Measurements from ENCODE around the gene OR7A10.

The OR7A10 gene

DNA sequence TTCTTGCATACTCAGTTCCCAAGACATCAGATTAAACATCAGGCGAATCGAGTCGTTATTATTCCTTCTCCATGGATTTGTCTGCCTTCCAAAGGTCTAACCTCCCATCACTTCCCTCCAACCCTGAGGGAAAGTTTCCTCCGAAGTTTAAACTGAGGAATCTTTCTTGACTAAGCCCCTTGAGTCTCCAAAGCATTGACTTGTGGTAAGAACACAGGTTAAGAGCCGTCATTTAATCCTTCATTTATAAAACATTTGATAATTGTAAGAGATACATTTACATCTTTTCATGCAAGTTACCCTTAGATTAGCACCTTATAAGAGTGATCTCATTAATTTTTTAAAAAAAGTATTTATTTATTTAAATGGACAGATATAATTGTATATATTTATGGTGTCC, at the start of gene OR7A10:
Gene OR7A10, minus strand, starts transcription at position 101 of the 400 bp plus-strand sequence. CDS start 7,045 bp downstream, outside the sequence.
- no peak for DNase-seq

DNA sequence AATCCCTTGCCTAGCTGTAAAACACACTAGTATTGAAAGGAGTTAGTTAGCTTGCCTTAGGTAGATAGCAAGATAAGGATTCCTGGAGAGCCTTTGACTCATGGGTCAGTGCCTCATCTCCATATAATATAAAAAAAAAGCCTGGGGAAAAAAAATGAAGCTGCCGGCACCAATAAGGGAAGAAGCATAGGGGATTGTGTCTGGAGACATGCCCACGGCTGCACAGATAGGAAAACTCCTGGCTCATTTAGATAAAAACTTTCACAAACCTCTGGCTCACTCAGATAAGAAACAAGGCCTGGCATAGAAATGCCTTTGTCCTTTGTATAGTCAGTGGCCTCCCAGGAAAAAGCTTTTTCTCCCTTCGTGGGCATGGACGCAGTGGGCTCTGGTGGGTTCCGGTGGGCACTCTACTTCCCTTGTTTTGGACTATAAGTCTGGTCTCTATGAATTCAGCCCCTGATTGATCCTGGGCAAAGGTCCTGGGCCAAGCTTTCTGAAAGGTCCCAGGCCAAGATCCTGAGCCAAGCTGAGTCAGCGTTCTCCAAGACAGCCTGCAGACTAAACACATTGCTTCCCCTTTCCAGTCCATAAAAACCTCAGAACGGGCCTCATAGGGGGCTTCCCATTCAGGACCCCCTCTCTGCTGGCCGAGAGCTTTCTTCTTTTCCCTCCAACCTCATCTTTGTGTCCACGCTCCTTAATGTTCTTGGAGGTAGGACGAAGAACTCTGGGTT, 42.1 kb upstream of the OR7A10 start:
- no peak for DNase-seq

DNA sequence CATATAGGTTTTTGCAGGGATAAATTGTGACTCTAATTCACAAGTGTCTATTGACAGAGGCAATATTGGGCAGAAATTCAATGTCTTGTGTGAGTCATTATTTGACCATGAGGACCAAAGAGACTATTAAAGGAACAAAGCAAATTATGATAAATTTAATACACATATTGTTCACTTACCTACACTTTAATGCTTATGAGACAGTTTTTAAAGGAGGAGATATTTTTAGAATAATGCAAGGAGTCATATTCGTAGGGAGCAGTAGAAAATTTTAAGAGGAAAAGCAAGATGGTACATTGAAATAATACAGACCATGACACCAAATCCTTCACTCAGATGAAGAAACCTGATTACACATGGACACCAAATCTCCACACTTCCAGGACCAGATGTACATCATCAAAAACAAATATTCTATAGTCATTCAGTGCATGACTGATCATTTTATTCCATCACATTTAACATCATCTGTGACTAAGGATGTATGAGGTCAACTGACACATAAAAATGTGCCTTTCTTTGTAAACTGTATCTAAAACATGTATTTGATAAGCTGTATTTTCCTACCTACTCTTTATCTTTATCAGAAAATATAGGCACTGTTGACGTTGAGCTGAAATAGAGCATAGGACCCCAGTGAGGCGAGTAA, 41.4 kb upstream of the OR7A10 start:
- no peak for DNase-seq

DNA sequence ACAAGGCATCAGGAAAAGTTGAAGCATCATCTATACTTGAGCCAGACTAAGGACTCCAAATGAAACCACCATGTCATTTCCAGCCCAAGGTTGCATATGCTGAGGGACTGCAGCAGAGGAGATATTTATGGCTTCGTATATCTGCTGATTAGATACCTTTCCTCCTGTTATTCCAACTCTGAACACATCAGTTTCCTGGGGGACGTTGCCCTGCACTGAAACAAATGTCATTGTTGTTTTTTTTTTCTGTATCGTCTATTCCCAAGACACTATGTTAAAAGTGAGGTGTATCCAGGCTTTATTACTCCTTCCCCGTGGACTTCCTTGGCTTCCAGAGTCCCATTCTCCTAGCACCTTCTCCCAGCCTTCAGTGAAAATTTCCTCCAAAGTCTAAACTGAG, 37.3 kb upstream of the OR7A10 start, which contains the start of gene OR7A17:
Gene OR7A17, minus strand, starts transcription at position 101 of the 400 bp plus-strand sequence. CDS start 4,777 bp downstream, outside the sequence.
- DNase-seq = no peak

DNA sequence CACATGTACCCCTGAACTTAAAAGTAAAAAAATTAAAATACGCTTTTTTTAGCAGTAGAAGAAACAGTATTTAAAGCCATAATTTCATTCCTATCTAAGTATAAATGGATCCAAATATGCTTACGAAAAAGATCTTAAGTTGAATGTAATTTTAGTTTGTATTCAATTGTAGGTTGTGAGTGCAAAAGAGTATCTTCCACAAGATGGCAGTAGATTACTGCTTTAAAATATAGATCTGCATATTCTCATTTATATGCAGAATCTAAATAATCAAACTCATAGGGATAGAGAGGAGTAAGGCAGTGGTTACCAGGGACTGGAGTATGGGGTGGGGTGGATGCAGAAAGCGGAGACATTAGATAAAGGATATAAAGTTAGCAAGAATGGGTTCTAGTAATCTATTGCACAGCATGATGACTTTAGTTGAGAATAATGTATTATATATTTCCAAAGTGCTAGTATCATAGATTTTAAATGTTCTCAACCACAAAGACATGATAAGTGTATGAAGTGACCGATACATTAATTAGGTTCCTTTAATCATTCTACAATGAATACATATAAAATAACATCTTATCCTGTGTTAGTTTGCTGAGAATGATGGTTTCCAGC, 23.0 kb upstream of the OR7A10 start:
- no peak for DNase-seq

DNA sequence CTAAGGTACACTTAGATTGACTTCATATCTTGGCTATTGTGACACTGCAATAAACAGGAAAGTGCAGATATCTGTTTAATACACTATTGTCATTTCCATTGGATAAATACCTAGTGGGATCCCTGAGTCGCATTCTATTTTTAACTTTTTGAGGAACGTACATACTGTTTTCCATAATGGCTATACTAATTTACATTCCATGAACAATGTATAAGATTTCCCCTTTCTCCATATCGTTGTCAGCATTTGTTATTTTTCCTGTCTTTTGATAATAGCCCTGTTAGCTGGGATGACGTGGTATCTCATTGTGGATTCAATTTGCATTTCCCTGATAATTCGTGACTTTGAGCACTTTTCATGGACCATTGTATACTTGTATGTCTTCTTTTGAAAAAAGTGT, 19.8 kb upstream of the OR7A10 start:
- no peak for DNase-seq

DNA sequence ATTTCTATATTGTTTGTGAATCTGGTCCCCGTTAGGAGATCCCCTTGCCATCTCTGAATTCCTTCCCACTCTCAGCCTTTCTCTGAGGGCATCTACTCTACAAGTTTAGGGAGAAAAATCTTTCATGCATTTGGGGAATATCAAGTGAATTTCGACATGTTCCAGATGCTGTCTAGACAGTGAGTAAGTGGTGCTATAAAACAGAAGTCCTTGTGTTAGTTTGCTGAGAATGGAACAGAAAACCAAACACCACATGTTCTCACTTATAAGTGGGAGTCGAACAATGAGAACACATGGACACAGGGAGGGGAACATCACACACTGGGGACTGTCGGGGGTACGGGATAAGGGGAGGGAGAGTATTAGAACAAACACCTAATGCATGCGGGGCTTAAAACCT, 5.1 kb downstream of the OR7A10 start:
- DNase-seq = no peak

DNA sequence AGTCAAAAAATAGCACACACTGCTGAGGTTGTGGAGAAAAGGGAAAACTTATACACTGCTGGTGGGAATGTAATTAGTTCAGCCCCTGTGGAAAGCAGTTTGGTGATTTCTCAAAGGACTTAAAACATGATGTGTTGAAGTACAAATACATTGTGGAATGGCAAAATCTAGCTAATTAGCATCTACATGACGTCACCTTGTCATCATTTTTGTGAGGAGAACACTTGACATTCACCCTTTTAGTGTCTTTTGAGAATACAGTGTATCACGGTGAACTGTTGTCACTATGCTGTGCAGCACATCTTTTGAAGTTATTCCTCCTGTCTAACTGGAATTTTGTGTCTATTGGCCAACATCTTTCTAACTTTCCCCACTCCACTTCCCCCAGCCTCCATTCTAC, 5.6 kb downstream of the OR7A10 start:
- DNase-seq = no peak

DNA sequence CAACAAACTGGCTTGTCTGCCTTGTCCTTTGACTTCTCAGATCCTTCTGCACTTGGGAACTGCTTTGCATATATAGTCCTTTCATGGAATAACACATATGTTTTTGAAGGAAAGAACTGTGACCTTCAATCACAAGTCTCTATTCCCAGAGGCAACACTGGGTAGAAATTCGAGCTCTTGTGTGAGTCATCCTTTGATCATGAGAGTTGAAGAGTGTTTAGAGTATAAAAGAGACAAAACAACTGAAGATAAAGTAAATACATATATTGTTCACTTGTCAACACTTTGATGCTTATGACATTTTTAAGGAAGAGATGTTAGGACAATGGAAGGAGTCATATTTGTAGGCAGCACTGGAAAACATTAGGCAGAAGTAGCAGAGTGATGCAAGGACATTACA, 8.5 kb downstream of the OR7A10 start:
- no peak for DNase-seq

DNA sequence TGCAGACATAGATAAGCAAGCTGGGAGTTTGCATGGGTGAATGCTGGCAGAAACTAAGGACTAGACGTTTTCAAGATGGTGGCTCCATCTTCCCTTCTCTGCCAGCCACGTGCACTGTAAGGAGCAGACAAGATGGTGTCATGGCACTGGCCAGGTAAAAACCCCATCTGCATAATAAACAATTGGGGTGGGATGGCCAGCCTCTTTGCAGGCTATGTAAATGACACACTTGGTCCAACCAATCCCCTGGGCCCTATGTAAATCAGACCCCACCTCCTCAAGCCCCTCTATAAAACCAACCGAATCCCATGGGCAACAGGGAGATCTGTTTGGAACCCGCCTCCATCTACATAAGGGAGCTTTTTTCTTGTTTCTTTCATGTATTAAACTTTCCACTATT, 11.3 kb downstream of the OR7A10 start:
- DNase-seq = no peak

DNA sequence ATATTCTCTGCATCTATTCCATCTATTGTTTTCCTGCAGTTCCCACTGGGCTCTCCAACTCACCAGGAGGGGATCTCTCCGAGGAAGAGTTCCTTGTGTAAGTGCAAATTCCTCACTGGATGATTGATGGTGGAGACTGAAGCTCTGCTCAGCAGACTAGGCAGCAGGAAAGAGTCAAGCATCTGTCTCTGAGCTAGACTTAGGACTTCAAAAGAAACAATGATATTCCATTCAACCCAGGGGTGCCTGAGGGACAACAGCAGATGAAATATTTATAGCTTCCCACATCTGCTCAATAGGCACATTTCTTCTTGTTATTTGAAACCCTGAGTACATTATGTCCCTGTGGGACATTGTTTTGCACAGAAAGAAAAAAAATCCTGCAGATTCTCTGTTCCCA, 13.7 kb downstream of the OR7A10 start, which contains the start of the genes OR7A5 and OR7C1:
Gene OR7A5, minus strand, starts transcription at position 175 of the 400 bp plus-strand sequence. CDS start 6,944 bp downstream, outside the sequence.
Gene OR7C1, minus strand, starts transcription at position 175 of the 400 bp plus-strand sequence. CDS start 35,049 bp downstream, outside the sequence.
- no peak for DNase-seq

DNA sequence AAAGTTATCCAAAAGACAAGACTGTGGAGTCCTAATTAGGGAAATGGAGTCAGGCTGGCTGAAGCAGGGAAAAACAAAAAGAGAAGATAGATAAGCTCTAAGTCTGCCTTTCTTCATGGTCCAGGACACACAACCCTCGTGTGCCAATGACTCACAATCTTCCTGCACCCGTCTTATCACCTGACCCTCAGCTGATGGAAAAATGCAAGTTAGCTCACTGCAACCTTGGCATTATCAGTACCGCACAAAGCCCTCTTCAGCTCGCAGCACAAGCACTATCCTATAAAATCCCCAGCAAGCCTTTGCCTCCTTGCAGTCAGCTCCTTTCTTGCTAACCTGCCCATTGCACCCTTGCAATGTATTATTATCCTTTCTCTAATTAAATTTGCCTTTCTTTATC, 18.0 kb downstream of the OR7A10 start:
- no peak for DNase-seq

DNA sequence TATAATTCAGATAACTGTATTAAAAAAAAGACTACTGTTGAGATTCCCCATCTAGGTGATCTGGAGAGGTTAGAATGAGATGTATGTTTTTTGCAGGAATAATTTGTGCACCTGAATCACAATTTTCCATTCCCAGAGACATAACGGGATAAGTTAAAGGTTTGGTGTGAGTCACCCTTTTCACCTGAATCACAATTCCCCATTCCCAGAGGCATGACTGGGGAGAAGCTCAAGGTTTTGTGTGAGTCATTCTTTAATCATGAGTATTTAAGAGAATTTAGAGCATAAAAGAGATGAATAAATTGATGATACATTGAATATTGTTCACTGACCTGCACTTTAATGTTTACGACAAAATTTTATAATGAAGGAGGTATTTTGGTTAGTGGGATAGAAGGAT, 22.7 kb downstream of the OR7A10 start:
- DNase-seq = no peak

DNA sequence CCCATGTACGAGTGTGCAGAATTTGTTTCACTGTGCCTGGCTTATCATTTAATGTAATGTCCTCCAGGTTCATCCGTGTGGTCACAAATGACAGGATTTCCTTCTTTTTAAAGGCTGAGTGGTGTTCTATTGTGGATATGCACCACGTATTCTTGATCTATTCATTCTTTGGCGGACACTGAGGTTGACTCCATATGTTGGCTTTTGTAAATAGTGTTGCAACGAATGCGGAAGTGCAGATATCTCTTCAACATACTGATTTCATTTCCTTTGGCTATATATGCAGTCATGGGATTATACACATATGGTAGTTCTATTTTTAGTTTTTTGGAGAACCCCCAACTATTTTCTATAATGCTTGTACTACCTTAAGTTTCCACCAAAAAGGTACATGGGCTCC, 26.8 kb downstream of the OR7A10 start:
- DNase-seq = no peak

DNA sequence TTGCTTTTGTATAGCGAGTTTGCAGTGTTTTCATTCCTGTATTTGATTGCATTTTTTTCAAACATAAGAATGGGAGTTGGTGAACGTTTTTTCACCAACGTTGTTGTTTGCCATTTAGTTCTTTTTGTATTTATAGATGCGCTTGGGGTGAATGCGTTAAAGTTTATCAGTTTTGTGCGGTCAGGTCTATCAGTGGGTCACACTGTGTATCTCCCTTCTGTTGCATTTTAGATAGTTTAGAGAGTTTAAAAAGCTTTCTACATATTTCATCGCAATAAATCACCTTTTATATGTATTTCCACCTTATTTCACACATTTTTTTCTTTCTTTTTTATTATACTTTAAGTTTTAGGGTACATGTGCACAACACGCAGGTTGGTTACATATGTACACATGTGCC, 30.1 kb downstream of the OR7A10 start:
- DNase-seq = no peak

DNA sequence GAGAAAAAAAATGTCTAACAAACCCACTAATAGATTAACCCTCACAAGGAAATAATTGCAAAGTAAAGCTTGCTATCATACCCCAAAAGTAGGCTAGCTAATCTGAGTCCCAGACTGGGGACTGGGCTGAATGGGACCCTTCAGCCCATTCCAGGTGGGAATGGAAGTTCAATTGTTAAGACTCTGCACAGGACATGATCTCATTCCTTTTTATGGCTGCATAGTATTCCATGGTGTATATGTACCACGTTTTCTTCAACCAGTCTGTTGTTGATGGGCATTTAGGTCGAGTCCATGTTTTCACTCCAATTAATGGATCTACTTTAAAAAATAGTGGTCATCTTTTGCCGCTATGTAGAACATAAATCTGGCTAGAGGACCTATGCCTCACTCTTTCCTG, 31.7 kb downstream of the OR7A10 start:
- DNase-seq = no peak

DNA sequence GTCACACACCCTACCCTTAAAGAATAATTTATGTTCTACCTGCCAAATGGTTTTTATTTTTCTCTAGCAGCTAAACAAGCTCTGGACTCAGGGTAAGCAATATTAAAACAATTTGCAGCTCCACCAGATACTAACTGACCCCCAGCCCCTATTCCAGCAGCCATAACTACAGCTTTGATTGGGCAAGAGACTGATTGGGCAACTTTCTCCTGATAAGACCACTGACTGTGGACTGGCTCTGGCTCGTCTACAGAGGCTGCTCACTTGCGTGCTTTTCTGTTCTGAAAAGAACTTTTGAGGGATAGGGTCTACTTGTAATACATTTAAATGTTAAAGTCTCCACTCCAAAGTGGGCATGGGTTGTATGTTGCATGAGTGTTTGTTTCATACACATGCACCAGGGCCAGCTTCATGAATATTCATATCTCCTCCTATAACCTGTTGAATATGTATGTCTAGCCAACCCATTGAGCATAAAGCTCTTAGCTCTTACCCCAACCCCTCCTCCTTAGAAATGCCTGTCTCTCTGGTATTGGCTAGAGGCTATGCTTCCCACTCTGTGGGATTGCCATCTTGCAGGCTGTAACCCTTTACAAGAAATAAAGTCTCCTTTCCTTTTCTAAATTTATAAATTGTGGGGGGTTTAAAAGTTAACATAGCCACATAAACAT, 33.6 kb downstream of the OR7A10 start:
- DNase-seq = no peak

DNA sequence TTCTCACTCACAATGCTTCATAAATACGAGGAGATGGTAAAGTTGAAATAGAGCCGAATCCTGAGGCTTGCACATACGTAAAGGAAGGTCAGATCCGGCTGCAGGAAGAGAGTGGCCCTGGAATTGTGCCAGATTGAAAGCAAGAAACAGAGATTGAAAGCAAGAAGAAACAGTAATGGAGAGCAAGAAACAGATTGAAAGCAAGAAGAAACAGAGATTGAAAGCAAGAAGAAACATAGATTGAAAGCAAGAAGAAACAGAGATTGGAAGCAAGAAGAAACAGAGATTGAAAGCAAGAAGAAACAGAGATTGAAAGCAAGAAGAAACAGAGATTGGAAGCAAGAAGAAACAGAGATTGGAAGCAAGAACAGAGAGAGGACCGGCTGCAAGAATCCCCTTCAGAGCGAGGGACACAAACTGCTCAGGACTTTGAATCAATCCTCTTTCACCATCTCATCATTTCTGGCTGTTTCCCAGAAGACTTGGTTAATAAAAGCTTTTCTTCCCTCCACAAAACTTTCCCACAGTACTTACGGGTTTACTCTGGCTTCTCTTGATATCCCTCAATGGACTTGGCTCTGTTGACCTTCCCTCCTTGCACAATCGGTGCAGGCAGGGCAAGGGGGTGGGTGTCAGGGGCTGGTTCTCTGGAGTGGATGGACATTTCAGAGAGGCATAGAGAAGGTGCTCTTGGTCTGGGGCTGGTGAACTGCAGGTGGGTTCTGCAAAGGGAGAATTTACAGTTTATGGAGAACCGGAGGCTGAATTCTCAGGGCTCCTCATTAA, 39.3 kb downstream of the OR7A10 start:
- DNase-seq = no peak

DNA sequence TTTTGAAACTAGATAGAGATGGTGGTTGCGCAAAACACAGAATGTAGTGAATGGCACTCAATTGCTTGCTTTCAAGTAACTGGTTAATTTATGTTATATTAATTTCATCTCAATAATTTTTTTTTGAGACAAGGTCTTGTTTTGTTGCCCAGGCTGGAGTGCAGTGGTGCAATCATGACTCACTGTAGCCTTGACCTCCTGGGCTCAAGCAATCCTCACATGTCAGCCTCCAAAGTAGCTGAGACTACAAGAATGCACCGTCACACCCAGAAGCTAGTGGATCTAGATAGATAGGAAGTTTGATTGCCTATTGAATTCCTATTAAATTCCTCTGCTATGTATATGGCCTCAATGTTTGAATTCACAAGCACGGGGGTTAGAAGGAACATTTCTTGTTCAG, 44.0 kb downstream of the OR7A10 start:
- DNase-seq = no peak

DNA sequence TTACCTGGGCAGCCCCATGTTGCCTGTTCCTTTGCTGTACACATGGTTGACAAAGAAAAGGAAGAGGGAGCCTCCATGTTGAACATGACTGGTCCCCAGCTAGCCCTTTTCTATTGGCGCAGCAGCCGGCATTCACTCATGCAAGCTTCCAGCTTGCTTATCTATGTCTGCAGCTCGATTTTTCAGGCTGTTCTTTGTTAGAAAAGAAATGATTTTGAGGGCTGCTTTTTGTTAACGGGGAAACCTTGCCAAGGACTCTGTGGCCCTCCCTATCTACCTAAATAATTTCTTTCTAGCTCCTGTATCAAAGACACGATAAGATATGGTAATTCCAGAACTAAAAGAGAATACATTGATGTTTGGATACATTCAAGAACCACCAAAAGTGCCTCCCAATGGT, 50.0 kb downstream of the OR7A10 start:
- no peak for DNase-seq

DNA sequence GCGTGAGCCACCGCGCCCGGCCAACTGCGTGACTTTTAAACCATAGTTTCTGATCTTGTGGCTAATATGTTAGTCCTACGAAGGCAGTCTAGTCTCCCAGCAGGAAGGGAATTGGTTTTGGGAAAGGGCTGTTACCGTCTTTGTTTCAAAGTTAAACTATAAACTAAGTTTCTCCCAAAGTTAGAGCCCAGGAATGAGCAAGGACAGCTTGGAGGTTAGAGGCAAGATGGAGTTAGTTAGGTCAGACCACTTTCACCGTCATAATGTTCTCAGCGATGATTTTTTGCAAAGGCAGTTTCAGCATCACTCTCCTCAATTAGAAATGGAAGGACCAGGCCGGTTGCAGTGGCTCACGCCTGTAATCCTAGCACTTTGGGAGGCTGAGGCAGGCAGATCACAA, 52.7 kb downstream of the OR7A10 start:
- DNase-seq = no peak

DNA sequence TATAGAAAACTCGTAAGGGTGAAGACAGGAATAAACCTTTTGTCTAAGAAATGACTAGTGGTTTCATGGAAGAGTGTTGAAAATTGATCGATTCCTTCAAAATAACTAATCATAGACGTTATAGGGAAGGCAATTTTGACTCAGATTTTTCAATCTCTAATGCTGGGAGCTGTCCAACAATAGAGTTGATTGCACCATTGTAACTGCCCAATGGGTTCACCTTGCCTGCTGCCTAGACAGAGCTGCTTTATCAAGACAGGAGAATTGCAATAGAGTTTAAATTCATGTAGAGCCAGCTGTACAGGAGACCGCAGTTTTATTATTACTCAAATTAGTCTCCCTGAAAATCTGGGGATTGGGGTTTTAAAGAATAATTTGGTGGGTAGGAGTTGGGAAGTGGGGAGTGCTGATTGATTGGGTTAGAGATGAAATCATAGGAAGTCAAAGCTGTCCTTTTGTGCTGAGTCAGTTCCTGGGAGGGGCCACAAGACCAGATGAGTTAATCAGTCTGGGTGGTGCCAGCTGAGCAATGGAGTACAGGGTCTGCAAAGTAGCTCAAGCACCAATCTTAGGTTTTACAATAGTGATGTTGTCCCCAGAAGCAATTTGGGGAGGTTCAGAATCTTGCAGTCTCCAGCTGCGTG, 53.5 kb downstream of the OR7A10 start:
- DNase-seq = no peak

Measured in CD4-positive, alpha-beta T cell treated with Interleukin-4 for 4 hours (primary cell).